ENCODE measurements around the gene FKBP2. TPM values are rescaled to one million over a fixed set of nuclear protein-coding genes. Genes with fewer than 3 reads are reported as not detected.

The FKBP2 gene
- total RNA-seq, 1 experiment from 2014 or later, result 57.2 TPM

DNA sequence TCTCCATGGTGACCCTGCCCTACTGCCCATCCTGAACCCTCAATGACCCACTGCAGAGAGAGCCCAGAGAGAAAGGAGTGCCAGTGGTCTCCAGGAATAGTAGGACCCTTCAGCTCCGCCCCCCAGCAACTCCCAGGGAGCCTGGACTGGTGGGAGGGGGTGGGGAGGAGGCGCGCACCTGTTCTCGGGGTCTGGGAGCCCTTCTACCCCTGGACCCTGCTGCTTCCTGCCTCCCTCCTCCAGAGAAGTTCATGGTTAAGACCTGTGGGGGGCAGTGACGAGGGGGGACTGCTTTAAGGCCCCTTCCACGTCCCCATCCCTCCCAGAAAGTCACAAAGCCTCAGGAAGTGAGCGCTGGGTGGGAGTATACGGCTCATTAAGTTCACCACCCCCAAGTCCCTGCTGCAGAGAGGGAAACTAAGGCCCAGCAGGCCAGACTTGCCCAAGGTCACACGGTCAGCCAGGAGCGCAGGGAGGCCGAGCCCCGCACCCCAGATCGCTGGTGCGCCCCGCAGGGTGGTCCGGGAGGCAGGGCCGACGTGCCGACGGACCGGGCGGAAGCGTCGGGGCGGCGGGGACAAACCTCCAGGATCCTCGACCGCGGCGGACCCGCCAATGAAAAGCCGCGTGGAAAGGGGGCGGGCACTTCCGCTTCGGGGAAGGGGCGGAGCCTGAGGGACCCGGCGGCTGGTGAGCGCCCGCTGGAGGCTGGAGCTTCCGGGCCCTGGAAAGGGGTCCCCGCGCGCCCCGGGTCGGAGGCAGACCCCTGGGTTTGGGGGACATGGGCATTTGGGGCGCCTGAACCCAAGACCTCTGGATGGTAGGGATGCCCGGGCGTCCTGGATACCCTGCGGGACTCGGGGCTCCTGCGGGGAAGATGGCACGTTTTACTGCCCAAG lies 15.0 kb upstream of the FKBP2 start, which contains the start of the genes NUDT22 and TRPT1 (continued):
- TF ChIP-seq, protein P1, sequence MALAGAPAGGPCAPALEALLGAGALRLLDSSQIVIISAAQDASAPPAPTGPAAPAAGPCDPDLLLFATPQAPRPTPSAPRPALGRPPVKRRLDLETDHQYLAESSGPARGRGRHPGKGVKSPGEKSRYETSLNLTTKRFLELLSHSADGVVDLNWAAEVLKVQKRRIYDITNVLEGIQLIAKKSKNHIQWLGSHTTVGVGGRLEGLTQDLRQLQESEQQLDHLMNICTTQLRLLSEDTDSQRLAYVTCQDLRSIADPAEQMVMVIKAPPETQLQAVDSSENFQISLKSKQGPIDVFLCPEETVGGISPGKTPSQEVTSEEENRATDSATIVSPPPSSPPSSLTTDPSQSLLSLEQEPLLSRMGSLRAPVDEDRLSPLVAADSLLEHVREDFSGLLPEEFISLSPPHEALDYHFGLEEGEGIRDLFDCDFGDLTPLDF (CRISPR knock-in tag; IDR thresholded peaks at IDR 0.05), result no peak
- 0 out of 2 replicates have a peak, but pooled peaks have one; percentile 76 for TF ChIP-seq SP1 (CRISPR knock-in tag; conservative IDR thresholded peaks at IDR 0.05)
- no peak for TF ChIP-seq ZNF219 (CRISPR knock-in tag; IDR thresholded peaks at IDR 0.05; ENCODE audit: borderline replicate concordance)
- TF ChIP-seq ETV6 (CRISPR knock-in tag; IDR thresholded peaks at IDR 0.05), result peak; percentile 91
- TF ChIP-seq NFYB (CRISPR knock-in tag; conservative IDR thresholded peaks at IDR 0.05; ENCODE audit: low read depth), result peak; percentile 55; the same call in 1 of the 2 replicates
- no peak for TF ChIP-seq ZNF138 (CRISPR knock-in tag; conservative IDR thresholded peaks at IDR 0.05)
- TF ChIP-seq, protein P2, sequence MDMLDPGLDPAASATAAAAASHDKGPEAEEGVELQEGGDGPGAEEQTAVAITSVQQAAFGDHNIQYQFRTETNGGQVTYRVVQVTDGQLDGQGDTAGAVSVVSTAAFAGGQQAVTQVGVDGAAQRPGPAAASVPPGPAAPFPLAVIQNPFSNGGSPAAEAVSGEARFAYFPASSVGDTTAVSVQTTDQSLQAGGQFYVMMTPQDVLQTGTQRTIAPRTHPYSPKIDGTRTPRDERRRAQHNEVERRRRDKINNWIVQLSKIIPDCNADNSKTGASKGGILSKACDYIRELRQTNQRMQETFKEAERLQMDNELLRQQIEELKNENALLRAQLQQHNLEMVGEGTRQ (CRISPR knock-in tag; IDR thresholded peaks at IDR 0.05), result no peak
- TF ChIP-seq TCF7 (CRISPR knock-in tag; IDR thresholded peaks at IDR 0.05; ENCODE audit: low read depth), result no peak
- TF ChIP-seq RELA (CRISPR knock-in tag; IDR thresholded peaks at IDR 0.05; ENCODE audit: borderline replicate concordance), result no peak
- TF ChIP-seq, protein P3, sequence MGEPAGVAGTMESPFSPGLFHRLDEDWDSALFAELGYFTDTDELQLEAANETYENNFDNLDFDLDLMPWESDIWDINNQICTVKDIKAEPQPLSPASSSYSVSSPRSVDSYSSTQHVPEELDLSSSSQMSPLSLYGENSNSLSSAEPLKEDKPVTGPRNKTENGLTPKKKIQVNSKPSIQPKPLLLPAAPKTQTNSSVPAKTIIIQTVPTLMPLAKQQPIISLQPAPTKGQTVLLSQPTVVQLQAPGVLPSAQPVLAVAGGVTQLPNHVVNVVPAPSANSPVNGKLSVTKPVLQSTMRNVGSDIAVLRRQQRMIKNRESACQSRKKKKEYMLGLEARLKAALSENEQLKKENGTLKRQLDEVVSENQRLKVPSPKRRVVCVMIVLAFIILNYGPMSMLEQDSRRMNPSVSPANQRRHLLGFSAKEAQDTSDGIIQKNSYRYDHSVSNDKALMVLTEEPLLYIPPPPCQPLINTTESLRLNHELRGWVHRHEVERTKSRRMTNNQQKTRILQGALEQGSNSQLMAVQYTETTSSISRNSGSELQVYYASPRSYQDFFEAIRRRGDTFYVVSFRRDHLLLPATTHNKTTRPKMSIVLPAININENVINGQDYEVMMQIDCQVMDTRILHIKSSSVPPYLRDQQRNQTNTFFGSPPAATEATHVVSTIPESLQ (CRISPR knock-in tag; IDR thresholded peaks at IDR 0.05), result no peak
- TF ChIP-seq, protein P4, sequence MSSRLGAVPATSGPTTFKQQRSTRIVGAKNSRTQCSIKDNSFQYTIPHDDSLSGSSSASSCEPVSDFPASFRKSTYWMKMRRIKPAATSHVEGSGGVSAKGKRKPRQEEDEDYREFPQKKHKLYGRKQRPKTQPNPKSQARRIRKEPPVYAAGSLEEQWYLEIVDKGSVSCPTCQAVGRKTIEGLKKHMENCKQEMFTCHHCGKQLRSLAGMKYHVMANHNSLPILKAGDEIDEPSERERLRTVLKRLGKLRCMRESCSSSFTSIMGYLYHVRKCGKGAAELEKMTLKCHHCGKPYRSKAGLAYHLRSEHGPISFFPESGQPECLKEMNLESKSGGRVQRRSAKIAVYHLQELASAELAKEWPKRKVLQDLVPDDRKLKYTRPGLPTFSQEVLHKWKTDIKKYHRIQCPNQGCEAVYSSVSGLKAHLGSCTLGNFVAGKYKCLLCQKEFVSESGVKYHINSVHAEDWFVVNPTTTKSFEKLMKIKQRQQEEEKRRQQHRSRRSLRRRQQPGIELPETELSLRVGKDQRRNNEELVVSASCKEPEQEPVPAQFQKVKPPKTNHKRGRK (CRISPR knock-in tag; IDR thresholded peaks at IDR 0.05; ENCODE audit: borderline replicate concordance), result no peak
- no peak for TF ChIP-seq ZNF121 (CRISPR knock-in tag; IDR thresholded peaks at IDR 0.05)
- no peak for TF ChIP-seq NR1H2 (CRISPR knock-in tag; IDR thresholded peaks at IDR 0.05)
- no peak for TF ChIP-seq SMAD3 (CRISPR knock-in tag; IDR thresholded peaks at IDR 0.05; ENCODE audit: borderline replicate concordance)
- no peak for TF ChIP-seq ZNF671 (CRISPR knock-in tag; IDR thresholded peaks at IDR 0.05)
- TF ChIP-seq FOXK1 (CRISPR knock-in tag; IDR thresholded peaks at IDR 0.05), result peak; percentile 55; the same call in 1 of the 2 replicates
- TF ChIP-seq, protein P5, sequence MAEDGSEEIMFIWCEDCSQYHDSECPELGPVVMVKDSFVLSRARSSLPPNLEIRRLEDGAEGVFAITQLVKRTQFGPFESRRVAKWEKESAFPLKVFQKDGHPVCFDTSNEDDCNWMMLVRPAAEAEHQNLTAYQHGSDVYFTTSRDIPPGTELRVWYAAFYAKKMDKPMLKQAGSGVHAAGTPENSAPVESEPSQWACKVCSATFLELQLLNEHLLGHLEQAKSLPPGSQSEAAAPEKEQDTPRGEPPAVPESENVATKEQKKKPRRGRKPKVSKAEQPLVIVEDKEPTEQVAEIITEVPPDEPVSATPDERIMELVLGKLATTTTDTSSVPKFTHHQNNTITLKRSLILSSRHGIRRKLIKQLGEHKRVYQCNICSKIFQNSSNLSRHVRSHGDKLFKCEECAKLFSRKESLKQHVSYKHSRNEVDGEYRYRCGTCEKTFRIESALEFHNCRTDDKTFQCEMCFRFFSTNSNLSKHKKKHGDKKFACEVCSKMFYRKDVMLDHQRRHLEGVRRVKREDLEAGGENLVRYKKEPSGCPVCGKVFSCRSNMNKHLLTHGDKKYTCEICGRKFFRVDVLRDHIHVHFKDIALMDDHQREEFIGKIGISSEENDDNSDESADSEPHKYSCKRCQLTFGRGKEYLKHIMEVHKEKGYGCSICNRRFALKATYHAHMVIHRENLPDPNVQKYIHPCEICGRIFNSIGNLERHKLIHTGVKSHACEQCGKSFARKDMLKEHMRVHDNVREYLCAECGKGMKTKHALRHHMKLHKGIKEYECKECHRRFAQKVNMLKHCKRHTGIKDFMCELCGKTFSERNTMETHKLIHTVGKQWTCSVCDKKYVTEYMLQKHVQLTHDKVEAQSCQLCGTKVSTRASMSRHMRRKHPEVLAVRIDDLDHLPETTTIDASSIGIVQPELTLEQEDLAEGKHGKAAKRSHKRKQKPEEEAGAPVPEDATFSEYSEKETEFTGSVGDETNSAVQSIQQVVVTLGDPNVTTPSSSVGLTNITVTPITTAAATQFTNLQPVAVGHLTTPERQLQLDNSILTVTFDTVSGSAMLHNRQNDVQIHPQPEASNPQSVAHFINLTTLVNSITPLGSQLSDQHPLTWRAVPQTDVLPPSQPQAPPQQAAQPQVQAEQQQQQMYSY (CRISPR knock-in tag; IDR thresholded peaks at IDR 0.05), result no peak
- TF ChIP-seq ESRRA (CRISPR knock-in tag; IDR thresholded peaks at IDR 0.05; ENCODE audit: borderline replicate concordance), result peak; percentile 77; the same call in 1 of the 2 replicates
- peak; percentile 60; the same call in 1 of the 2 replicates for TF ChIP-seq CREM (CRISPR knock-in tag; IDR thresholded peaks at IDR 0.05)
- no peak for TF ChIP-seq ZNF423 (CRISPR knock-in tag; IDR thresholded peaks at IDR 0.05)
- 0 out of 2 replicates have a peak, but pooled peaks have one; percentile 9 for TF ChIP-seq ZNF263 (CRISPR knock-in tag; IDR thresholded peaks at IDR 0.05; ENCODE audit: low read depth)
- TF ChIP-seq, protein P6, sequence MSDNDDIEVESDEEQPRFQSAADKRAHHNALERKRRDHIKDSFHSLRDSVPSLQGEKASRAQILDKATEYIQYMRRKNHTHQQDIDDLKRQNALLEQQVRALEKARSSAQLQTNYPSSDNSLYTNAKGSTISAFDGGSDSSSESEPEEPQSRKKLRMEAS (CRISPR knock-in tag; IDR thresholded peaks at IDR 0.05), result no peak; the same call in 1 of the 2 replicates
- TF ChIP-seq SOX15 (CRISPR knock-in tag; IDR thresholded peaks at IDR 0.05), result no peak
- TF ChIP-seq TEAD4 (CRISPR knock-in tag; IDR thresholded peaks at IDR 0.05), result no peak
- TF ChIP-seq, protein P7, sequence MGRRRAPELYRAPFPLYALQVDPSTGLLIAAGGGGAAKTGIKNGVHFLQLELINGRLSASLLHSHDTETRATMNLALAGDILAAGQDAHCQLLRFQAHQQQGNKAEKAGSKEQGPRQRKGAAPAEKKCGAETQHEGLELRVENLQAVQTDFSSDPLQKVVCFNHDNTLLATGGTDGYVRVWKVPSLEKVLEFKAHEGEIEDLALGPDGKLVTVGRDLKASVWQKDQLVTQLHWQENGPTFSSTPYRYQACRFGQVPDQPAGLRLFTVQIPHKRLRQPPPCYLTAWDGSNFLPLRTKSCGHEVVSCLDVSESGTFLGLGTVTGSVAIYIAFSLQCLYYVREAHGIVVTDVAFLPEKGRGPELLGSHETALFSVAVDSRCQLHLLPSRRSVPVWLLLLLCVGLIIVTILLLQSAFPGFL (CRISPR knock-in tag; IDR thresholded peaks at IDR 0.05; ENCODE audit: borderline replicate concordance), result no peak
- TF ChIP-seq NFE2L1 (CRISPR knock-in tag; IDR thresholded peaks at IDR 0.05), result no peak
- TF ChIP-seq, protein P8, sequence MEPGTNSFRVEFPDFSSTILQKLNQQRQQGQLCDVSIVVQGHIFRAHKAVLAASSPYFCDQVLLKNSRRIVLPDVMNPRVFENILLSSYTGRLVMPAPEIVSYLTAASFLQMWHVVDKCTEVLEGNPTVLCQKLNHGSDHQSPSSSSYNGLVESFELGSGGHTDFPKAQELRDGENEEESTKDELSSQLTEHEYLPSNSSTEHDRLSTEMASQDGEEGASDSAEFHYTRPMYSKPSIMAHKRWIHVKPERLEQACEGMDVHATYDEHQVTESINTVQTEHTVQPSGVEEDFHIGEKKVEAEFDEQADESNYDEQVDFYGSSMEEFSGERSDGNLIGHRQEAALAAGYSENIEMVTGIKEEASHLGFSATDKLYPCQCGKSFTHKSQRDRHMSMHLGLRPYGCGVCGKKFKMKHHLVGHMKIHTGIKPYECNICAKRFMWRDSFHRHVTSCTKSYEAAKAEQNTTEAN (CRISPR knock-in tag; IDR thresholded peaks at IDR 0.05), result no peak; the same call in 1 of the 2 replicates

All from WTC11 (cell line).